AG09319 (cell line): Measurements from ENCODE around the gene FGF19.

Source experiments
- DNase-seq: peaks from one replicate; pipeline ENCODE4 v3.0.0-alpha.2; 2010; ENCODE audit warnings: low read depth; ENCODE audit errors: extremely low read depth
- CTCF ChIP-seq: IDR thresholded peaks from 2 replicates; pipeline ENCODE4 v1.5.1; 2011; ENCODE audit warnings: low read depth, mild to moderate bottlenecking, inconsistent platforms, low read length, moderate library complexity

Gene FGF19

GRCh38 chr11:69686452-69686851 lies 17.4 kb downstream of the FGF19 start:
- no peak for DNase-seq

GRCh38 chr11:69685348-69685747 lies 18.5 kb downstream of the FGF19 start:
- DNase-seq = no peak

More at GRCh38 chr11:69686452-69686851, 17.4 kb downstream of the FGF19 start:
- no peak for TF ChIP-seq CTCF

GRCh38 chr11:69684651-69685050 lies 19.2 kb downstream of the FGF19 start:
- no peak for TF ChIP-seq CTCF

More at GRCh38 chr11:69685348-69685747, 18.5 kb downstream of the FGF19 start:
- no peak for TF ChIP-seq CTCF

GRCh38 chr11:69683764-69684333 lies 20.0 kb downstream of the FGF19 start:
- TF ChIP-seq CTCF = no peak; the same call in 1 of the 2 replicates
- no peak for DNase-seq

More at GRCh38 chr11:69684651-69685050, 19.2 kb downstream of the FGF19 start:
- no peak for DNase-seq

- TF ChIP-seq CTCF = no peak
- DNase-seq = no peak
These were observed 21.0 kb downstream of the FGF19 start for GRCh38 chr11:69682681-69683326.

- no peak for TF ChIP-seq CTCF
- no peak for DNase-seq
These were observed 21.6 kb downstream of the FGF19 start for GRCh38 chr11:69682221-69682620.

GRCh38 chr11:69680688-69681087 lies 23.1 kb downstream of the FGF19 start:
- DNase-seq = no peak
- TF ChIP-seq CTCF = no peak
